PFSK-1 (cell line): ENCODE results near the gene LRRIQ3.

Experiments
- FOXP2 ChIP-seq: optimal IDR thresholded peaks from 2 replicates; pipeline ENCODE3; 2011; ENCODE audit warnings: borderline replicate concordance, control low read depth, inconsistent platforms; ENCODE audit not compliant: insufficient read depth; ENCODE audit errors: extremely low read length, extremely low read depth
- POLR2AphosphoS5 ChIP-seq: IDR thresholded peaks from 2 replicates; pipeline ENCODE4 v1.6.1; 2012; ENCODE audit warnings: low read depth, mild to moderate bottlenecking, control low read depth, low read length, moderate library complexity
- SIN3A ChIP-seq: IDR thresholded peaks from 2 replicates; pipeline ENCODE4 v1.6.1; 2012; ENCODE audit warnings: mild to moderate bottlenecking, low read length, moderate library complexity, borderline replicate concordance; ENCODE audit not compliant: insufficient read depth
- TAF1 ChIP-seq: IDR thresholded peaks from 2 replicates; pipeline ENCODE4 v1.6.1; 2012; ENCODE audit warnings: low read length, control low read depth, borderline replicate concordance; ENCODE audit not compliant: insufficient read depth
- TF ChIP-seq, protein P1 (sequence below), 2 experiments: IDR thresholded peaks; 2 replicates each; pipeline versions ENCODE4 v1.6.1 to v1.8.0; 2011 to 2012; ENCODE audit warnings: low read depth in 2 of 2, low read length in 2 of 2, control low read depth in 1 of 2, inconsistent platforms in 1 of 2, mild to moderate bottlenecking in 1 of 2, moderate library complexity in 1 of 2; ENCODE audit not compliant: insufficient read depth in 1 of 2

LRRIQ3 gene

DNA sequence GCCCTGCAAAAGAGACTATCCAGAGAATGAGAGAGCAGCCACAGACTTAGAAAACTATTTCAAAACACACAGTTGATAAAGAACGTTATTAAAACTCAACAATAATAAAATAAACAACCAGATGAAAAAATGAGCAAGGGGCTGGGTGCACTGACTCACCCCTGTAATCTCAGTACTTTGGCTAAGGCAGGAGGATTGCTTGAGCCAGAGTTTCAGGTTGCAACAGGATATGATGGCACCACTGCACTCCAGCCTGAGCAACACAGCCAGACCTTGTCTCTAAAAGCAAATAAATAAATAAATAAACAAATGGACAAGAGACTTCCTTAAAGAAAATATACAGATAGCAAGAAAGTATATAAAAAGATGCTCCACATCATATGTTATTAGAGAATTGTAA, 144.6 kb downstream of the LRRIQ3 start:
- TF ChIP-seq TAF1 (no peak), FOXP2 (no peak), POLR2AphosphoS5 (no peak), SIN3A (no peak)
- TF ChIP-seq, protein P1, sequence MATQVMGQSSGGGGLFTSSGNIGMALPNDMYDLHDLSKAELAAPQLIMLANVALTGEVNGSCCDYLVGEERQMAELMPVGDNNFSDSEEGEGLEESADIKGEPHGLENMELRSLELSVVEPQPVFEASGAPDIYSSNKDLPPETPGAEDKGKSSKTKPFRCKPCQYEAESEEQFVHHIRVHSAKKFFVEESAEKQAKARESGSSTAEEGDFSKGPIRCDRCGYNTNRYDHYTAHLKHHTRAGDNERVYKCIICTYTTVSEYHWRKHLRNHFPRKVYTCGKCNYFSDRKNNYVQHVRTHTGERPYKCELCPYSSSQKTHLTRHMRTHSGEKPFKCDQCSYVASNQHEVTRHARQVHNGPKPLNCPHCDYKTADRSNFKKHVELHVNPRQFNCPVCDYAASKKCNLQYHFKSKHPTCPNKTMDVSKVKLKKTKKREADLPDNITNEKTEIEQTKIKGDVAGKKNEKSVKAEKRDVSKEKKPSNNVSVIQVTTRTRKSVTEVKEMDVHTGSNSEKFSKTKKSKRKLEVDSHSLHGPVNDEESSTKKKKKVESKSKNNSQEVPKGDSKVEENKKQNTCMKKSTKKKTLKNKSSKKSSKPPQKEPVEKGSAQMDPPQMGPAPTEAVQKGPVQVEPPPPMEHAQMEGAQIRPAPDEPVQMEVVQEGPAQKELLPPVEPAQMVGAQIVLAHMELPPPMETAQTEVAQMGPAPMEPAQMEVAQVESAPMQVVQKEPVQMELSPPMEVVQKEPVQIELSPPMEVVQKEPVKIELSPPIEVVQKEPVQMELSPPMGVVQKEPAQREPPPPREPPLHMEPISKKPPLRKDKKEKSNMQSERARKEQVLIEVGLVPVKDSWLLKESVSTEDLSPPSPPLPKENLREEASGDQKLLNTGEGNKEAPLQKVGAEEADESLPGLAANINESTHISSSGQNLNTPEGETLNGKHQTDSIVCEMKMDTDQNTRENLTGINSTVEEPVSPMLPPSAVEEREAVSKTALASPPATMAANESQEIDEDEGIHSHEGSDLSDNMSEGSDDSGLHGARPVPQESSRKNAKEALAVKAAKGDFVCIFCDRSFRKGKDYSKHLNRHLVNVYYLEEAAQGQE (IDR thresholded peaks at IDR 0.05; ENCODE audit: insufficient read depth in 1 of 2, low read depth in 2 of 2, low read length in 2 of 2) = no peak

DNA sequence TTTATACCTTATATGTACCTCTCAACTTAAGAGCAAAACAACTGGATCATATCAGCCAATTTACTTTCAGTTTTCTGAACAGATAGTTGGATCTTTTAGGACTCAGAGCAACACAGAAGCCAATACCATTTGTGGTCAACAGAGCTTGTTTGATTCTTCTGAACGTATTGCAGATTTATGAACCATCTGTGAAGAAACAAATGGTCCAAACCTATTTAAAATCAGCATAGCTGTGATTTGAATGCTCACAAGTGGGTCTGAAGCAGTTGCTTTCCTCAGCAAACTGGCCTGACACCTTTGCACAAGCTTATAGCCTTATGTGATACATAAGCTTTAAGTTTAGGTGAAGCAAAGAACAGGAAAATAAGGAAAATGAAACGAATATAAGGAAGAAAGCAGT, 147.6 kb downstream of the LRRIQ3 start:
- no peak for TF ChIP-seq TAF1
- TF ChIP-seq SIN3A = no peak
- no peak for TF ChIP-seq POLR2AphosphoS5
- TF ChIP-seq, protein P1 (IDR thresholded peaks at IDR 0.05; ENCODE audit: insufficient read depth in 1 of 2, low read depth in 2 of 2, low read length in 2 of 2) = no peak
- TF ChIP-seq FOXP2 = no peak

GRCh38 chr1:74038042-74038441, 159.9 kb downstream of the LRRIQ3 start:
- TF ChIP-seq, protein P1 (IDR thresholded peaks at IDR 0.05; ENCODE audit: insufficient read depth in 1 of 2, low read depth in 2 of 2, low read length in 2 of 2) = no peak
- TF ChIP-seq POLR2AphosphoS5 = no peak
- no peak for TF ChIP-seq TAF1
- TF ChIP-seq FOXP2 = no peak

GRCh38 chr1:74012583-74012982, 185.4 kb downstream of the LRRIQ3 start:
- TF ChIP-seq SIN3A = no peak

DNA sequence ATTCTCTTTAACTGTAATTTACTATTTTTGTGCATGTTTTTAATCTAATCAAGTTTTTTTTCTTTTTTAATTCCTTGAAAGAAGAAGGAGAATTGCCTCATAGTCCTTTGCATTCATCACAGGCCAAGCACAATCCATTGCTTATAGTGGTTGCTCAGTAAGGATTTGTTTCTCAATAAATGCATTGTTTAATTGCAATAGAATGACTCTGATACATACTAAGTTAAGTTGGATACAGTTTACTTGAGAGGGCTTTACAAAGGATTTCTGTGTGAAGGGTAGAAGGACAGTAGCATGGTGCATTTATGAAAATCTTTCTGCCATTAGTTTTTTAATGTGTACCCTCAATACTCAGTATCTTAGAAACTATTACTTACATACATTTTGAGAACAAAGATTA, 186.2 kb downstream of the LRRIQ3 start:
- TF ChIP-seq, protein P1 (IDR thresholded peaks at IDR 0.05; ENCODE audit: insufficient read depth in 1 of 2, low read depth in 2 of 2, low read length in 2 of 2) = no peak
- TF ChIP-seq TAF1 (no peak), POLR2AphosphoS5 (no peak)
